B cell (primary cell): Measurements from ENCODE around the gene SMIM30. TPM values are rescaled to one million over a fixed set of nuclear protein-coding genes. Genes with fewer than 3 reads are reported as not detected.

Experiments used
- ATAC-seq: fragments of 200-7000 bp; cut with Tn5 transposase; one replicate; pipeline ENCODE4 v1.10.0; 2021; ENCODE audit warnings: low read depth, mild to moderate bottlenecking, moderate number of reproducible peaks, moderate library complexity
- CTCF ChIA-PET: fragments of 350-600 bp; sonication (Branson Sonifier 250); formaldehyde crosslinking; loops from one replicate; lab custom pipeline; 2021; ENCODE audit warnings: antibody characterized with exemption, inconsistent platforms; lab: Charles Lee
- POLR2A ChIA-PET: fragments of 350-600 bp; sonication (Branson Sonifier 250); formaldehyde crosslinking; loops from one replicate; lab custom pipeline; 2021; ENCODE audit warnings: antibody characterized with exemption; lab: Charles Lee
- DNase-seq: peaks from one replicate; pipeline ENCODE4 v3.0.0; 2013
- H2AFZ ChIP-seq: 2 replicates; pipeline ENCODE4 v1.6.1; 2012; ENCODE audit warnings: mild to moderate bottlenecking, low read depth, low read length; ENCODE audit not compliant: insufficient read depth, poor library complexity, severe bottlenecking
- H3K27ac ChIP-seq, 2 donors: 1 replicate in 1 of 2; 2 replicates in 1 of 2; pipeline ENCODE4 v1.5.1; 2012 to 2013; ENCODE audit warnings: low read length in 2 of 2, mild to moderate bottlenecking in 2 of 2, moderate library complexity in 1 of 2
- H3K27me3 ChIP-seq, 4 experiments: fragments of 200-600 bp in 1 of 4; sonication (generic) in 1 of 4; replicated peaks in 1 of 4; 1 replicate in 2 of 4; 2 replicates in 2 of 4; pipeline versions ENCODE4 v1.6.1 to v1.7.0; 2013 to 2016; ENCODE audit warnings: low read length in 3 of 4, mild to moderate bottlenecking in 2 of 4, mixed read lengths in 1 of 4, moderate library complexity in 1 of 4; ENCODE audit not compliant: insufficient read depth in 4 of 4, control insufficient read depth in 3 of 4; ENCODE audit errors: control extremely low read depth in 1 of 4
- H3K36me3 ChIP-seq, 2 experiments: replicated peaks in 1 of 2; 1 replicate in 1 of 2; 2 replicates in 1 of 2; pipeline versions ENCODE4 v1.6.1 to v1.7.1; 2013; ENCODE audit warnings: low read length in 1 of 2; ENCODE audit not compliant: insufficient read depth in 2 of 2, control insufficient read depth in 1 of 2; ENCODE audit errors: control extremely low read depth in 1 of 2, extremely low read depth in 1 of 2
- H3K4me1 ChIP-seq, 2 donors: fragments of 200-600 bp in 1 of 2; sonication (generic) in 1 of 2; 1 replicate in 1 of 2; 2 replicates in 1 of 2; pipeline versions ENCODE4 v1.5.1 to v1.6.1; 2013 to 2017; ENCODE audit warnings: low read length in 2 of 2; ENCODE audit not compliant: control insufficient read depth in 2 of 2, insufficient read depth in 2 of 2
- H3K4me2 ChIP-seq: replicated peaks from 2 replicates; pipeline ENCODE3; 2012; ENCODE audit warnings: mild to moderate bottlenecking, low read depth, low read length; ENCODE audit not compliant: poor library complexity, severe bottlenecking
- H3K4me3 ChIP-seq, 5 experiments: fragments of 200-600 bp in 1 of 5; sonication (generic) in 1 of 5; 1 replicate in 3 of 5; 2 replicates in 2 of 5; pipeline versions ENCODE4 v1.5.1 to v1.7.0; 2011 to 2016; ENCODE audit warnings: low read length in 4 of 5, mild to moderate bottlenecking in 4 of 5, low read depth in 2 of 5, control low read depth in 1 of 5, moderate library complexity in 1 of 5; ENCODE audit not compliant: insufficient read depth in 1 of 5; ENCODE audit errors: control extremely low read depth in 1 of 5, extremely low read depth in 1 of 5
- H3K79me2 ChIP-seq: fragments of 200-600 bp; sonication (generic); one replicate; pipeline ENCODE4 v1.6.0; 2016; ENCODE audit warnings: low read length; ENCODE audit not compliant: control insufficient read depth, insufficient read depth
- H3K9ac ChIP-seq: fragments of 200-600 bp; sonication (generic); 2 replicates; pipeline ENCODE4 v1.6.1; 2017; ENCODE audit warnings: mild to moderate bottlenecking, low read length, moderate library complexity
- H3K9me3 ChIP-seq, 3 donors: one replicate each; pipeline versions ENCODE4 v1.6.1 to v1.7.1; 2013; ENCODE audit warnings: low read length in 2 of 3; ENCODE audit not compliant: control insufficient read depth in 2 of 3, insufficient read depth in 1 of 3; ENCODE audit errors: control extremely low read depth in 1 of 3
- H4K20me1 ChIP-seq: 2 replicates; pipeline ENCODE4 v1.6.0; 2012; ENCODE audit warnings: mild to moderate bottlenecking, low read length; ENCODE audit not compliant: insufficient read depth, control insufficient read depth, poor library complexity, severe bottlenecking
- H3K27ac Mint-ChIP-seq: one replicate; pipeline ENCODE4 v1.8.0; 2021; ENCODE audit warnings: mixed read lengths
- H3K27me3 Mint-ChIP-seq: one replicate; pipeline ENCODE4 v1.8.0; 2021; ENCODE audit warnings: mixed read lengths
- H3K4me1 Mint-ChIP-seq: one replicate; pipeline ENCODE4 v1.8.0; 2021; ENCODE audit warnings: mixed read lengths
- H3K4me3 Mint-ChIP-seq: one replicate; pipeline ENCODE4 v1.8.0; 2021; ENCODE audit warnings: mixed read lengths
- H3K9me3 Mint-ChIP-seq: one replicate; pipeline ENCODE4 v1.8.0; 2022; ENCODE audit warnings: mixed read lengths; ENCODE audit not compliant: insufficient read depth
- EZH2 ChIP-seq: IDR thresholded peaks from 2 replicates; pipeline ENCODE4 v1.6.1; 2012; ENCODE audit warnings: borderline replicate concordance, low read depth, mild to moderate bottlenecking, moderate library complexity, low read length; ENCODE audit not compliant: insufficient read depth, poor library complexity, severe bottlenecking
- WGBS: methylation state at CpG from one replicate; pipeline ENCODE4 v1.1.5; 2013; ENCODE audit warnings: missing lambda C conversion rate; ENCODE audit not compliant: insufficient coverage; 5-methylcytosine and 5-hydroxymethylcytosine counted together
- intact Hi-C: fragments of 100-400 bp; cut with micrococcal nuclease; formaldehyde crosslinking; loops from one replicate; pipeline ENCODE4 v1.10.0; 2022
- polyA plus RNA-seq: library from polyadenylated mRNA; depleted of rRNA; stranded (reverse); fragments of >200 nt; gene quantifications from 2 replicates; pipeline ENCODE4 v1.2.3, GENCODE V29; 2012
- total RNA-seq, 2 donors: library from RNA; stranded (reverse); fragments of 120-200 nt in 1 of 2; gene quantifications; 1 replicate in 1 of 2; 2 replicates in 1 of 2; pipeline versions ENCODE4 v1.2.3 to v1.2.4, GENCODE V29; 2013 to 2022
- TF ChIP-seq, protein P1 (sequence below): fragments of 200-600 bp; IDR thresholded peaks from one replicate; pipeline ENCODE4 v1.8.0; 2022; ENCODE audit warnings: antibody characterized with exemption, mild to moderate bottlenecking

SMIM30 gene
- total and polyA plus RNA-seq, 2 donors (not counting 1 experiment from before 2014, with no cell fraction given): 7.2 to 24.4 TPM

DNA sequence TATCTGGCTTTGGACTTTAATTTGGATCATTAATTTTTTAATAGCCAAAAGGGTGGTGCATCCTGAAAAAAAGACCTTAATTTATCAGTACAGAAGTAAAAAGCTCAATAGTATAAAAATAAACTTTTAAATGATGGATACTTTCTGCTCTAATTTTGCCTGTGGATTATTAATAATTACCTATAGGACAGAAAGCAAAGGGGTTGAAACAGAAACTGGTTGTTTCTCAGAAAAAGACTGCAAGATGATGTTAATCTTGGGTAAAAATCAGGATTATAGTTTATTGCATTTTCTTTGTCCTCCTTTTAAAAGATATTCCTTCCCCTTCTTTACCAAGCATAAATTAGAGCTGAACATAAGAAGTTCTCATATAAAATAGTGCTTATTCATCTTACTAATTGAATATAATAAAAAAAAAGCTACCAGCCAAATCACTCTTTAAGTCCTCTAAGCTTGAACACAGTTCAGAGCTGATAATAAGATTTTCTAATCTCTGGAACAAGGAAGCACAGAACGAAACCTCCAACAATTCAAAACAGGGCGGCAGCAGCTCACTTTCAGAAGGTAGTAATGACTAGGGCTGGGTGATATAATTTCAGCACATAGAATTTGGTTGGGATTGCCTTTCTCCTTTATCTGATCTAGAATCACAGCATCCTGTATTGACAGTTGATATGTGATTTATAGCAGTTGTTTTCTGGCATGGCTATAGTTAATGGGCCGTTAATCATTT, 23.7 kb downstream of the SMIM30 start:
- TF ChIP-seq, protein P1, sequence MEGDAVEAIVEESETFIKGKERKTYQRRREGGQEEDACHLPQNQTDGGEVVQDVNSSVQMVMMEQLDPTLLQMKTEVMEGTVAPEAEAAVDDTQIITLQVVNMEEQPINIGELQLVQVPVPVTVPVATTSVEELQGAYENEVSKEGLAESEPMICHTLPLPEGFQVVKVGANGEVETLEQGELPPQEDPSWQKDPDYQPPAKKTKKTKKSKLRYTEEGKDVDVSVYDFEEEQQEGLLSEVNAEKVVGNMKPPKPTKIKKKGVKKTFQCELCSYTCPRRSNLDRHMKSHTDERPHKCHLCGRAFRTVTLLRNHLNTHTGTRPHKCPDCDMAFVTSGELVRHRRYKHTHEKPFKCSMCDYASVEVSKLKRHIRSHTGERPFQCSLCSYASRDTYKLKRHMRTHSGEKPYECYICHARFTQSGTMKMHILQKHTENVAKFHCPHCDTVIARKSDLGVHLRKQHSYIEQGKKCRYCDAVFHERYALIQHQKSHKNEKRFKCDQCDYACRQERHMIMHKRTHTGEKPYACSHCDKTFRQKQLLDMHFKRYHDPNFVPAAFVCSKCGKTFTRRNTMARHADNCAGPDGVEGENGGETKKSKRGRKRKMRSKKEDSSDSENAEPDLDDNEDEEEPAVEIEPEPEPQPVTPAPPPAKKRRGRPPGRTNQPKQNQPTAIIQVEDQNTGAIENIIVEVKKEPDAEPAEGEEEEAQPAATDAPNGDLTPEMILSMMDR: no peak
- no peak for TF ChIP-seq EZH2
- ATAC-seq (no peak), DNase-seq (no peak)
- no CpG with 5 or more reads among the region's 3 CpGs for WGBS
- Mint-ChIP-seq H3K4me3 (no peak overlapping the region), H3K27ac (no peak overlapping the region), H3K27me3 (peaks cover 17% of the 10 kb centered on the region), H3K4me1 (no peaks in the 10 kb centered on the region), H3K9me3 (no peaks in the 10 kb centered on the region)
- Histone ChIP-seq H3K79me2 (no peaks in the 10 kb centered on the region), H3K9ac (no peak overlapping the region), H2AFZ (no peak overlapping the region), H3K9me3 (no peaks in the 10 kb centered on the region), H3K4me1 (no peaks in the 10 kb centered on the region), H3K27ac (no peak overlapping the region), H4K20me1 (no peaks in the 10 kb centered on the region), H3K4me3 (no peak overlapping the region), H3K27me3 (peaks cover 0 to 4% (median 2%) of the 10 kb centered on the region in 4 experiments), H3K36me3 (no peaks in the 10 kb centered on the region), H3K4me2 (no peak overlapping the region)
- POLR2A ChIA-PET: no interaction called here
- intact Hi-C loops: no loop called here
- CTCF ChIA-PET: no interaction called here

DNA sequence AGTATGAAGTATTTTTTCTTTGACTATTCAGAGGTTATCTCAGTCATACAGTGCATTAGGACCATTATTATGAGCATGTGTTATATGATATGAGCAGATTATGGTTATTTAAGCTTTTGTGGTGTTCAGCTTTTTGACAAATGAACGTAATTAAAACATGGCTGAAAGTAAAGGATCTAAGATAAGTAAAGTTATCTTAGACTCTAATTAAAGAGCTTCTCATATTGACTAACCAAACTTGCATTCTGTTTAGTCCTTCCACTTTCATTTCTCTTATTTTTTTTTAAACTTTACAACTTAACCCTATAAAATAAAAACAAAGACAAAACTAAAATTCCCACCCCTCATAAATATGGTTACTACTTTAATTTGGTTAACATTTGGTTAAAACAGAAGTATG, 24.8 kb downstream of the SMIM30 start:
- POLR2A ChIA-PET: no interaction called here
- H3K9me3 Mint-ChIP-seq: no peaks in the 10 kb centered on the region
- CTCF ChIA-PET: no interaction called here
- H2AFZ ChIP-seq: no peak overlapping the region
- H3K27me3 Mint-ChIP-seq: peaks cover 17% of the 10 kb centered on the region
- H3K4me3 Mint-ChIP-seq: no peak overlapping the region
- H4K20me1 ChIP-seq: no peaks in the 10 kb centered on the region
- no peak overlapping the region for H3K4me2 ChIP-seq
- H3K4me3 ChIP-seq: no peak overlapping the region
- intact Hi-C loops: no loop called here
- H3K27ac ChIP-seq: no peak overlapping the region
- no peak overlapping the region for H3K9ac ChIP-seq
- ATAC-seq (no peak), DNase-seq (no peak)
- H3K27me3 ChIP-seq: peaks cover 0 to 4% (median 2%) of the 10 kb centered on the region in 4 experiments
- no peaks in the 10 kb centered on the region for H3K4me1 ChIP-seq
- no CpG with 5 or more reads among the region's 1 CpG for WGBS
- TF ChIP-seq EZH2: no peak
- TF ChIP-seq, protein P1: no peak
- no peaks in the 10 kb centered on the region for H3K9me3 ChIP-seq
- no peaks in the 10 kb centered on the region for H3K36me3 ChIP-seq
- H3K27ac Mint-ChIP-seq: no peak overlapping the region
- H3K4me1 Mint-ChIP-seq: no peaks in the 10 kb centered on the region
- H3K79me2 ChIP-seq: no peaks in the 10 kb centered on the region
